Suppressor macrophage treated with lipopolysaccharide for 4 hours (primary cell): Measurements from ENCODE around the gene ABTB1.
"Not testable (repeated sequence)": the region's sequence is repeated elsewhere in the genome, so short reads cannot be mapped to it uniquely, and the experiment has no call there.

ENCODE experiments used
- DNase-seq: peaks from one replicate; pipeline ENCODE4 v3.0.0-alpha.2; 2020

The ABTB1 gene

DNA sequence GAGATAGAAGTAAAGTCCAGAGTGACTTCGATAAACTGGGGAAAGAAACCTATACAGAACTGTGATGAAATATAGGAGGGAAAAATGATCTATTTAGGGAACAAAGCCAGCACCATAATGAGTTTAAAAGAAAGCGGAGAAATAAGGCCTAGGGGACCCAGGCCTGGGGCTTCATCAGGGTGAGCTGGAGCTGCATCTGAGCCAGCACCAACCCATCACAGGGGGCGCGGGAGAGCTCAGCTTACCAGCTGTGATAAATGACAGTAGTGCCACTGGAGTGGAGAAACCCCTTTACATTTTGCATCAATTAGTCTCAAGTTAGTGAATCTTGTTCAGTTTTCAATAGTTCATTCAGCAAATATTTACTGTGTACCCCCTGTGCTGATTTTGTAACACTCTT is 22.5 kb upstream of the ABTB1 start:
- DNase-seq, result no peak

DNA sequence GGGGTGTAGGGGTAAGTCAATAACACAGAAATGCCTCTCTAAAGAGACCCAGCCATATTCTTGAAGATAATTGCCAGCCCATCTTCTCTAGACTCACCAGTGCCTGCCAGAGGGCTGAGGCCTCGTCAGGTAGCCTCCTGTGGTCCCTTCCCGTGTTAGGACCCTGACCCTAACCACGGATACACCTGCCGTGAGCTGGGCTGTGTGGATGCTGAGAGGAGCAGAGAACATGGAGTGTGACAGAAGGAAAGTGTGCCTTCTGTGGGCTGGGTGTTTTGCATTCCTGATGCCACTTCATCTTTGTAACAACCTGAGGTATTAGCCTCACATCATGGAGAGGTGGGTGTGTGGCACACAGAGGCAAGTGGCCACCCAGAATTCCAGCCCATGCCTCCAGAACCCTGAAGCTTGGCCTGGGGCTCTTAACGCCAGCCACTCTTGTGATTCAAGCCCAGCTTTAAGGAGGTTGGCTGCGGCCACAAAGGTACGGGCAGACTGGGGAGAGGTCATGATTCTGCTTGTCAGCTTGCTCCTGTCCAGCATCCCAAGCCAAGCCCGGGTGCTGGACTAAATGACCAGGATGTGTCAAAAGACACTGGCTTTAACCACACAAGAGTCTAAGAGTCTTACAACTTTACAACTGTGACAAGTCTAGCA is 21.1 kb upstream of the ABTB1 start:
- DNase-seq, result no peak

DNA sequence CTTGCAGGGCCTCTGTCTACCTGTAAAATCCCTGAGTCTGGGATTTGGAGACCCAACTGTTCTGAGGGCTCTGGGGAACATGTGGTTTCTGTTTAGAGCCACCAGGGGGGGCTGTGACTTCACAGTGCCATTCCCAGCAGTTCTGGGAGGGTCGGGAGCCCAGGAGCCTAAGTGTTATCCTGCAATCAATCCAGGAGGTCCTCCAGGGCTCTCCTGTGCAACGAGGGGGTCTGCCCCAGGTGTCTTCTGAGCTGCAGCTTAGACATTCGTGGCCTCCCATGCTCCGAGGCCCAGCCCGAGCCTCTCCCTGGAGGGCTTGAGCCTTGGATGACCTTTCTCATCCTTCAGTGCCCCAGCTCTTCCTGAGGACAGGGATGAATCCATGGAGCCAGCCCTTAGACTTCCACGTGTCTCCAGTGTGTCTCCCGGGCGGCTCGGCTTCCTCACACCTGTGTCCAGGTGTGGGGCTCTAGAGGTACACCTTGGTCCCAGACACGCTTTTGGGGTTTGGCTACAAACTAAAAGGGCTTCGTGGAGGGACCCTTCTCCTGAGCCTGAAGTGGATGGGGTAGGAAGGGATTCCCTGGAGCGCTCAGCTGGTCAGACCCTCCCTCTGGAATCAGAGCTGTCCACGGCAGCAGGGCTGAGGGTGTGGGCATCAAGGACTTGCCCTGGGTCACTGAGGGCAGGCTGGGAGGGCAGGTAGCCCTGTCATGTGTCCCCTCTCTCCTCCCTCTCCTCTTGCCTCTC is 20.3 kb upstream of the ABTB1 start:
- peak; percentile 71 for DNase-seq

DNA sequence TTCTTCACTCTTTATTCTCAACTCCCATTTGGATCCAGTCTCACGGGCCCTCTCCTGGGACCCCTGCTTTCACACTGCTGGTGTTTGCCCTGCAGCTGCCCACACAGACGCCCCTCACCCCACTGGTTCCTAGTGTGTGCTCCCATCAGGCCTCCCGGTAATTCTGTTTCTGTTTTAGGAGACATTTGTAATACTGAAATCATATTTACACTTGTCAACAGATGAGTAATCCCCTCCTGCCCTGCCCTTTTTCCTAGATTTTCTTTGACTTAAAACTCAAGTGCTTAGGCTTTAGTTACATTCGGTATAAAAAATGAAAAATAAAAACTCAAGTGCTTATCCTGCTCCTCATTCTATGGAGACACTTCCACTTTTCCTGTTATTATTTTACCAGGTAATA is 18.4 kb upstream of the ABTB1 start:
- DNase-seq, result peak; percentile 34

DNA sequence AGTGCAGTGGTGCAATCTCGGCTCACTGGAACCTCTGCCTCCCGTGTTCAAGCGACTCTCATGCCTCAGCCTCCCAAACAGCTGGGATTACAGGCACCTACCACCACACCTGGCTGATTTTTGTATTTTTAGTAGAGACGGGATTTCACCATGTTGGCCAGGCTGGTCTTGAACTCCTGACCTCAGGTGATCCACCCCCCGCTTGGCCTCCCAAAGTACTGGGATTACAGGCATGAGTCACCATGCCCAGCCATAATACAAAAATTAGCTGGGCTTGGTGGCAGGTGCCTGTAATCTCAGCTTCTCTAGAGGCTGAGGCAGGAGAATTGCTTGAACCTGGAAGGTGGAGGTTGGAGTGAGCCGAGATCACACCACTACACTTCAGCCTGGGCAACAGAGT is 17.8 kb upstream of the ABTB1 start:
- not testable (repeated sequence) for DNase-seq

DNA sequence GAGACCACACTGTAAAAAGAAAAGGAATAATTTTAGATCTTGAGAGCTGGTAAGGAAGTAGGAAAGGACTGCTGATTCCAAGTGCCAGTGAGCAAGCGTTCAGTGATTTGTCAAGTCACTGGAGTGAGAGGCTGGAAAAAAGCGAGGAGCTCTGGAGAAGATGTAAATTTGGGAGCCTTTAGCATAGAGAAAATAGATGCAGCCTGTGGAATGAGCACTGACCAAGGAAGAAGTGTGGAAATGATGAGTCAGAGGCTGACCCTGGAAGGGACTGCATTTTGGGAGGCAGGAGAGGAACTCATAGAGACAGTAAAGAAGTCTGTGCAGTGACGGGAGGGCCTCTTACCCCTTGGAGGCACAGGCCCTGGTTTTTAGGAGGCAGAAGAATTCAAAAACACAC is 17.1 kb upstream of the ABTB1 start:
- DNase-seq, result peak; percentile 41

DNA sequence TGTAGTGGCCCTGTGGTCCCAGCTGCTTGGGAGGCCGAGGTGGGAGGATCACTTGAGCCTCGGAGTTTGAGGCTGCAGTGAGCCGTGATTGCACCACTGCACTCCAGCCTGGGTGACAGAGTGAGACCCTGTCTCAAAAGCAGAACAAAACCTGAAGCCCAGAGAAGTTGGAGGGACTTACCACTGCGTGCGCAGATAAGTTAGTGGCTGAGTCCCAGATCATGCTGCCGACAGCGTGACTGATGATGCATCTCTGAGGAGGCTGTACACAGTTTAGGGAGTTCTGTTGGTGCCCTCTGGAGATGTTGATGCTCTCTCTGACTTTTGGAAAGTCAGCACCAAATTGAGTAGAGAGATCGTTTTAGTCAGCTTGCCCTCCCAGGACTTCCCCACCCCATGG is 15.8 kb upstream of the ABTB1 start:
- no peak for DNase-seq

DNA sequence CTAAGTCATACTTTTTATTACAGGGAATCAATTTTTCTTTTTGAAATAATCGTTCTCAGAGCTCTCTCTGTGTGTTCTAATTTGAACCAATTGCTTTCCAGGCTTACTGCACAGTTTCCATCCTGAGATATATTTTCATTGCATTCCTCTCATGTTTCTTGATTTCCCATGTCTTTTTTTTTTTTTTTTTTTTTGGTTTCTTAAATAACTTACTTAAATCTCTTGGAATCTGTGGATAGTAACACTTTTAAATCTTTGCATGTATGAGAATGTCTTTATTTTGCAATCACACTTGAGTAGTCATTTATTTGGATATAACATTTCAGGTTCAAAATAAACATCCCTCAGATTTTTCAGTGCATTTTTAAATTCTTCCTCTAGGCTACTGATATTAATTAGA is 14.5 kb upstream of the ABTB1 start:
- DNase-seq, result no peak

DNA sequence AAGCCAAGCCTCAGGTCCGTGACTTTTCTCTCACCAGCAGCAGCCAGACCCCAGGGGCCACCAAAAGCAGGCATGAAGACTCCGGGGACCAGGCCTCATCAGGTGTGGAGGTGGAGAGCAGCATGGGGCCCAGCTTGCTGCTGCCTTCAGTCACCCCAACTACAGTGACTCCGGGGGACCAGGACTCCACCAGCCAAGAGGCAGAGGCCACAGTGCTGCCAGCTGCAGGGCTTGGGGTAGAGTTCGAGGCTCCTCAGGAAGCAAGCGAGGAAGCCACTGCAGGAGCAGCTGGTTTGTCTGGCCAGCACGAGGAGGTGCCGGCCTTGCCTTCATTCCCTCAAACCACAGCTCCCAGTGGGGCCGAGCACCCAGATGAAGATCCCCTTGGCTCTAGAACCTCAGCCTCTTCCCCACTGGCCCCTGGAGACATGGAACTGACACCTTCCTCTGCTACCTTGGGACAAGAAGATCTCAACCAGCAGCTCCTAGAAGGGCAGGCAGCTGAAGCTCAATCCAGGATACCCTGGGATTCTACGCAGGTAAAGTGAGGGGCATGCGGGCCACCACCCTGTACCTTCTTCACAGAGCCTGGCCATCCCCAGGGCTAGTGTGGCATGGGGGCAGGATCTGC is 12.0 kb upstream of the ABTB1 start:
- no peak for DNase-seq

DNA sequence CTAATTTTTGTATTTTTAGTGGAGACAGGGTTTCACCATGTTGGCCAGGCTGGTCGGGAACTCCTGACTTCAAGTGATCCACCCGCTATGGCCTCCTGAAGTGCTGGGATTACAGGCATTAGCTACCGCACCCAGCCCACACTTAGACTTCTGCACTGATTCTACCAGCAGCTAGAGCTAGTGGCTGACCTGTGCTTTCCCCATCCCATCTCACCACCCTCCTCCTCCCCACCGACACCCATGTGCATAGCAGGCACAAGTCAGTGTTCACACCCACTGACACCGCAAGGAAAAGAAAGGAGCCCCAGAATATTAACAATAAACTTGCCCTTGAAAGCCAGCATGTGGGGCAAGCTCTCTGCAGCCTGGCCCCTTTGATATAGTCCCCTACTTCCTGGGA is 11.2 kb upstream of the ABTB1 start:
- no peak for DNase-seq

DNA sequence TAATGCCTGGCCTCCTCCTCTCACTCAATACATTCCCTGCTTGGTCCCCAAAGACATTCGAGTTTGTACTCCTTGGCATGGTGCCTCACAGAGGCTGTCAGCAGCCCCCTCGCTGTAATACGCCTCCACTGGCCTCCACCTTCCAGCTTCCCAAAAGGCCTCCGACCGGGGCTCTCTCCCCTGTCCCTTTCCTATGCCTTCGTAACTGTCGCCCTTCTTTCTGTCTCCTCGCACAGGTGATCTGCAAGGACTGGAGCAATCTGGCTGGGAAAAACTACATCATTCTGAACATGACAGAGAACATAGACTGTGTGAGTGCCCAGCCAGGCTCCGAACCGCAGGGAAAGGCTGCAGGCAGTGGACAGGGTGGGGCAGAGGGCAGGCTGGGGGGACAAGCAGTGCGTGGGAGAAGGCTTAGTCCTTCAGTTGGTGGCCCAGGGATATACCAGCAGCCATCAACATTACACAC is 10.7 kb upstream of the ABTB1 start:
- DNase-seq, result no peak

DNA sequence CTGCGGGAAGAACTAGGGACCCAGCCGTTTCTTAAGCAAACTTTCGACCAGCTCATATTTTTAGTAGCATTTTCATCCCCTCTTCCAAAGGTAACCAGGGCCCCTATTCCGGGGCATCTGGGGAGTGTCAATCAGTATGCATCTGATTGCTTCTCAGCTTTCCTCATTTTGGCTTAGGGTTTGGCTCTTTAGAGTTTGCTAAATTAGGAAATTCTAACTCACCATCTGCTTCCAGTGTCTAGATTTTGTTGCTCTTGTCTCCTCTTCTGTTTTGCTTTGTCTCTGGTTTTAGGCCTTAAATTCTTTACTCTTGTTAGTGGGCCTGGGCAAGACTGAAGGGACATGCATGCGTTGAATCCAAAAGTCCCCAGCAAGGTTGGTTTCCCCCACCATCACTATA is 9.6 kb upstream of the ABTB1 start:
- no peak for DNase-seq

DNA sequence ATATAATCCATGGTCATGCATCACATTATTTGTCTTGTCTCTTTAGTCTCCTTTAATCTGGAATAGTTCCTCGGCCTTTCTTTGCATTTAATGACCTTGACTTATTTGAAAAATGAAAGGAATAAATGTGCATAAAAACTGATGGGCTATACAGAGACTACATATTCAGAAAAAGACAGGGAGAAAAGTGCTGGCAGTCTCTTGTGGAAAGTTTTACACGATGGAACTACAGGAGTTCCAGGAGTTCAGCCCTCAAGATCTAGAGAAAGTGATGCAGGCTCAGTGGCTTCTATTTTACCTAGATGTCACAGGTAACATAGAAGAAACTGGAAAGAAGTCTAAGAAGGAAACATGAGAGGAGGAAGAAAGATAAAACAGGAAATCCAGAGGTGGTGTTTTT is 7.6 kb upstream of the ABTB1 start:
- no peak for DNase-seq

DNA sequence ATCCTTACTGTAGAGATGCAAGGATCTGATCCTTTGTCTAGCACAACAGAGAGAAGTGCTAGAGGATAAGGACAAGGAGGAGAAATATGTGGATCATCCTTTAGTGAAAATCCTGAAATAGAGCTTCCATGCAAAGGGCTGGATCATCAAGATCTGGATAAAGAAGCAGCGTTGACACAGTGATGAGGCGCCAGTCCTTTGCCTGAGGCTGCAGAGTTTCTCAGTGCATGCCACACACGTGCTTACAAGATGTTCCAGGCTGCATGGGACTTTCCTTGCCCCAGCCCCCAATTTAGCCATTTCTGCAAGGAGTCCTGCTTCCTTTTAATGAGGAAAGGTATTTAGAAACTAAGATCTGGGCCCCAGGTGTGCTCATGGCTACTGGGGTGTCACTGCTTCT is 7.2 kb upstream of the ABTB1 start:
- no peak for DNase-seq

DNA sequence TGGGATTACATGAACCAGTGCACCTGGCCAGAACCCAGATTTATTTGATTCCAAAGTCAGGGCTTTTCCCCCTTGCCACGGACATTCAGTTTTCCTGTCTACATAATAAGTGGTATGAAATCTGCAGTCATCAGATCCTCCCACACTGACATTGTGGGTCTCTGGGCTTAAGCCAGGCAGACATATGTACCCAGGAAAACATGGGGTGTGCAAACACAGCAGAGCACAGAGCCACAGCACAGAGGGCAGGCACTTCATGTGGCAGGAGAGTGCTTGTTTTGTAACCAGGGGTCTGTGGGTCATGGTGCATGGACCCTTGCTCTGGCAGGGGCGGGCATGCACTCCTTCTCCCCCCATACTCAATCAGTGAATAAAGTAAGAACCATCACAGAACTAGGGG is 6.1 kb upstream of the ABTB1 start:
- no peak for DNase-seq

DNA sequence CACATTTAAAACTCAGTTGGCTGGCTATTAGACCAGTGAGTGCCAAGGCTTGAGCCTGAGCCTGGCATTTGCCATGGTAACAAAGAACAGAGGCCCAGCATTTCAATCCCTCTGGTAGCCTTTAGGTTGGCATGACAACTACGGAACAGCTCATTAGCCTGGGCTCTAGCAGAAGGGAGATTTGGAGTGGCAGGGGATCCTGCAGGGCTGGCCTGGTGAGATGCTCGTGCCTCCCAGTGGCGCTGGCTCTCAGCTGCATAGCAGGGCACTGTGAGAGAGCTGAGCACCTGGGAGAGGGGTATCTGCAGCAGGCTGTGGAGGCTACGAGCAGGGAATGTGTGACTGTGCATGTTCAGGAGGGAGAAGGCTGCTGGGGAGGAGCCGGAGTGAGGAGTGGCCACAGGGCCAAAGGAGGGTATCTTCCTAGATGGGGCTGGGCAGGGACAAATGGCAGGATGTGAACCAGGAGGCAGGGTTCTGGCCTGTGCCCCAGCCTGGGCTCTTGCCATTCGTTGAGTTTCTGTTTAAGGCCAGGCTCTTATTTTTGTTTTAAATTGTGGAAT is 5.6 kb upstream of the ABTB1 start:
- no peak for DNase-seq

DNA sequence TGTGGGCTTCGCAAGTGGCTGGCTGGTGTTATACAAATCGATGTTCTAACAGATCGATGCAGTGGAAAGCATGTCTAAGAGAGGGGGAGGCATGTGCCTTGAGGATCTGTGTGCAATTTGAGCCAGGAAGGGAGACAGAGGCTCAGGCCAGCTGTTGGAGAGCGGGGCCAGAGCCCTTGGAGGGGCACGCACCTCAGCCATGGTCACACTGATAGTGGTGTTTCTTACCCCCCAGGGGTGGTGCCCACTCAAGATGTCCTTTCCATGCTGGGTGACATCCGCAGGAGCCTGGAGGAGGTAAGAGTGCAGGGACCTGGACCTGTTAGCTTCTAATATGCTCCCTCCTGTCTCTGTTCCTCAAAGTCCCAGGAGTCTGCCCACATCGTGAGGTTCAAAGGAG is 3.8 kb upstream of the ABTB1 start:
- DNase-seq, result no peak

DNA sequence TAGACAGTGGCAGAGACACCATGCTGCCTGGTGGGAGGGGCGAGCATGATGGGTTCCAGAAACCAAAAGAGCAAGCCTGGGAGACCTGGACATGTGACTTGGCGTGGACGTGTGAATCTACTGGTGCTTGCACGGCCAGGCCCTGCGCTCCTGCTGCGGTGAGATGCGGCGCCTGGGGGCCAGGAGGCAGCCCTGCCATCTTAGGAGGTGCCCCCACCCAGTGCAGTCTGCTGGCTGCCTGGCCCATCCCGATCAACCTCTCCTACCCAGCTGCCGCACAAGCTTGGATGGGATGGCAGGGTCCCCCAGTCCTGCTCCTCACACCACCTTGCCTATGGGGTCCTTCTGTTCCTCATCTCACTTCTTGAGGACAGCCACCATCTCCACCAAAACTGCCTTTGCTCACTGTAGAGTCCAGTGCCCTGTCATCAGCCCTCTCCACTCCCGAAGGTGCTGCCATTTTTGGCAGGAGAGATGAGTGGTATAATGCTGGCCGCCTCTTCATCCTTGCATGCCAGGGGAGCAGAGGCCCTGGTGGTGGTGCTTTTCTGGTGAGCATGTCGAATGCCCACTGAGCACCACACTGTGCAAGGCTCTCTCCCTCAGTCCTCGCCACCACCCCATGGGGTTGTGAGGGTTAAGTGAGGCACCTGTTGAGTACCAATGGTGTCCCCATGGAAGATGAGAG is 3.1 kb upstream of the ABTB1 start:
- DNase-seq, result no peak

DNA sequence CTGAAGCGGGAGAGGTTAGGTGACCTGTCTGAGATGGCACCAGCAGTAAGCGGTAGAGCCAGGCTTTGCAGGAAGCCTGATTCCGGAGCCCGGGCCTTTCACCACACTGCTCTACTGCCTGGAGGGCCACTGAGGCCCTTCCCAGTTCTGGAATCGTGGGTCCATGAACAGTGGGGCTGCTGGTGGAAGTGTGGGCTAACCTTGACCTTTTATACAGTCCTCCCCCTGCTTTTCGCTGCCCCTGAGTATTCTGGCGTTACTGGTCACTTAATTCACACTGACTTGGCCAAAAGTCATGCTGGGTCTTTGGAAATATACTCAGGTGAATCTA is 2.6 kb upstream of the ABTB1 start:
- no peak for DNase-seq

DNA sequence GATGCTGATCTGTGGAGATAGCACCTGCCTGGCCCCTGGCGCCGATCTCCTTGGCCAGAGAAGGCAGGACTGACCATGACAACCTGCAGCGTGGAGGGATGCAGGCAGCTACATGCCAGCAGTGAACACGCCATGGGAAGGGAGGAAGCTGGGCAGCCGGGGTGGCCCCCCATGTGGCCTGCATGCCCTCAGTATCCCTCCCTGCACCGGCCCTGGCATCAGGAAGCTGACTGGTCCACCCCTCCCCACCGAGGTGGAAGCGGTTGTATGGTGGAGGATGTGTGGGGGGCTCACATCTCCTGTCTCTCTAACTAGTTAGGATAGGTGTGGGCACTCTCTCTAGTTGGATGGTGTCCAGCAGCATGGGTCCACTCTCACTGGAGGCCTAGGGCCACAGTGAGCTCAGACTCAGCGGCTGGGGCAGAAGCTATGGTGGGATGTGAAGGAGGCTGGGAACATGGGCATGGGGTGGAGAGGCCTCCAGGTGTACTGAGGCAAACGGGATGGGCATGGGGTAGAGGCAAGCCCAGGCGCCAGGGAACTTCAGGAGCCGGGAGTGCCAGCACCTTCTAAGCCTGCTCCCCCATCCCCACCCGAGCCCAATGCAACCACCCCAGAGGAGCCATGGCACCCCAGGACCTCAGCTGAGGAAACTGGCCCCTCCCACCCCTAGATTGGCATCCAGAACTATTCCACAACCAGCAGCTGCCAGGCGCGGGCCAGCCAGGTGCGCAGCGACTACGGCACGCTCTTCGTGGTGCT is 1.8 kb upstream of the ABTB1 start:
- no peak for DNase-seq

DNA sequence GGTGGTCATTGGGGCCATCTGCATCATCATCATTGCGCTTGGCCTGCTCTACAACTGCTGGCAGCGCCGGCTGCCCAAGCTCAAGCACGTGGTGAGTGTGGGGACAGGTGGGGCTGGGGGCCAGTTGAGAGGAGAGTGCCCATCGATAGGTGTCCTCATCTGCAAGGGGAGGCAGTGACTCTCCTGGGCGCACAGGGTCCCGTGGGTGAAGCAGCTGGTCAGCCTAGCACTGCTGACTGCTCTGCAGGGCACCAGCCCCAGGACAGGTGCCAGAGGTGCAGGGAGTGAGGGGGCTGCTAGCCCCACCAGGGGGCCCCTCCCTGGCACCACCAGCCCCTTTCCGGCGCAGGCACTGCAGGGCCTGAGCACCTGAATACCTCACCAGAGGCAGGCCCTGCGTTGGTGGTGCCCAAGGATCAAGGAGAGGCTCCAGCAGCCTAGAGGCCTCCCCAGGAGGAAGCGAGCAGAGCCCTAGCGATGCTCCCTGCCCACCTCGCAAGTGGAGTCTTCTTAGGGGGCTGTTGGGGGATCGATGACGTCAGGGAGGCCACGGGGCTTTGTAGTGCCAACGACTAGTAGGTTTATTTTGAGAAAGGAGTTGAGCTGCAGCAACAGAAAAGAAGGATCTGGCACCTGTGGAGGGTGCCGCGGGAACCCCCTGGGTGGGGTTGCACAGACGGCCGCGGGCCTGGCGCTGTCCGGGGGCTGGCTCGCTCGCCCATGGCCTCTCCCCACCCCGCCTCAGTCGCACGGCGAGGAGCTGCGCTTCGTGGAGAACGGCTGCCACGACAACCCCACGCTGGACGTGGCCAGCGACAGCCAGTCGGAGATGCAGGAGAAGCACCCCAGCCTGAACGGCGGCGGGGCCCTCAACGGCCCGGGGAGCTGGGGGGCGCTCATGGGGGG is 976 bp upstream of the ABTB1 start:
- no peak for DNase-seq
